Measurements from ENCODE around the gene EFCAB6.

EFCAB6 gene

GRCh38 chr22:43747877-43748276, 64.2 kb downstream of the EFCAB6 start:
- no peak for DNase-seq (ENCODE audit: low read depth in 1 of 2, low spot score in 1 of 2)

GRCh38 chr22:43747058-43747457, 65.0 kb downstream of the EFCAB6 start:
- no peak for DNase-seq (ENCODE audit: low read depth in 1 of 2, low spot score in 1 of 2)

GRCh38 chr22:43745783-43746356, 66.2 kb downstream of the EFCAB6 start:
- DNase-seq (ENCODE audit: low read depth in 1 of 2, low spot score in 1 of 2), result no peak

GRCh38 chr22:43745411-43745770, 66.7 kb downstream of the EFCAB6 start:
- no peak for DNase-seq (ENCODE audit: low read depth in 1 of 2, low spot score in 1 of 2)

- no peak for DNase-seq (ENCODE audit: low read depth in 1 of 2, low spot score in 1 of 2)
These were observed 67.2 kb downstream of the EFCAB6 start for GRCh38 chr22:43744700-43745410.

- no peak for DNase-seq (ENCODE audit: low read depth in 1 of 2, low spot score in 1 of 2)
These were observed 68.0 kb downstream of the EFCAB6 start for GRCh38 chr22:43743929-43744643.

GRCh38 chr22:43743131-43743530, 69.0 kb downstream of the EFCAB6 start:
- DNase-seq (ENCODE audit: low read depth in 1 of 2, low spot score in 1 of 2), result no peak

- DNase-seq (ENCODE audit: low read depth in 1 of 2, low spot score in 1 of 2), result no peak
These were observed 69.8 kb downstream of the EFCAB6 start for GRCh38 chr22:43742154-43742950.

GRCh38 chr22:43740587-43741270, 71.4 kb downstream of the EFCAB6 start:
- no peak for DNase-seq (ENCODE audit: low read depth in 1 of 2, low spot score in 1 of 2)

GRCh38 chr22:43739851-43740379, 72.2 kb downstream of the EFCAB6 start:
- DNase-seq (ENCODE audit: low read depth in 1 of 2, low spot score in 1 of 2), result no peak

- no peak for DNase-seq (ENCODE audit: low read depth in 1 of 2, low spot score in 1 of 2)
These were observed 74.8 kb downstream of the EFCAB6 start for GRCh38 chr22:43737150-43737828.

- no peak for DNase-seq (ENCODE audit: low read depth in 1 of 2, low spot score in 1 of 2)
These were observed 75.5 kb downstream of the EFCAB6 start for GRCh38 chr22:43736651-43737050.

- DNase-seq (ENCODE audit: low read depth in 1 of 2, low spot score in 1 of 2), result no peak
These were observed 77.5 kb downstream of the EFCAB6 start for GRCh38 chr22:43734370-43735150.

GRCh38 chr22:43733138-43733537, 79.0 kb downstream of the EFCAB6 start:
- DNase-seq (ENCODE audit: low read depth in 1 of 2, low spot score in 1 of 2), result no peak

GRCh38 chr22:43731988-43732387, 80.1 kb downstream of the EFCAB6 start:
- DNase-seq (ENCODE audit: low read depth in 1 of 2, low spot score in 1 of 2), result no peak

GRCh38 chr22:43726964-43727543, 85.1 kb downstream of the EFCAB6 start:
- no peak for DNase-seq (ENCODE audit: low read depth in 1 of 2, low spot score in 1 of 2)

- DNase-seq (ENCODE audit: low read depth in 1 of 2, low spot score in 1 of 2), result no peak
These were observed 85.8 kb downstream of the EFCAB6 start for GRCh38 chr22:43726322-43726721.

- no peak for DNase-seq (ENCODE audit: low read depth in 1 of 2, low spot score in 1 of 2)
These were observed 88.3 kb downstream of the EFCAB6 start for GRCh38 chr22:43723816-43724215.

GRCh38 chr22:43722444-43722843, 89.7 kb downstream of the EFCAB6 start:
- no peak for DNase-seq (ENCODE audit: low read depth in 1 of 2, low spot score in 1 of 2)

All from stimulated activated CD4-positive, alpha-beta T cell treated with anti-CD3 and anti-CD28 coated beads, Interleukin-15, amount 100 ng/mL, for 1 hour (primary cell).